IMR-90 (cell line): ENCODE data around the gene FMNL1. TPM values are rescaled to one million over a fixed set of nuclear protein-coding genes. Genes with fewer than 3 reads are reported as not detected.
A peak's percentile ranks its signal among the peaks of the same experiment; 100 is the strongest.

Experiments
- ATAC-seq: fragments of 200-7000 bp; cut with Tn5 transposase; 2 replicates; pipeline ENCODE4 v1.9.1; 2020; ENCODE audit warnings: low read depth, mild to moderate bottlenecking, moderate library complexity
- BruUV-seq: library from RNA; stranded (reverse); fragments of 400-500 nt; replicated peaks from 2 replicates; lab custom pipeline; 2021; lab: Mats Ljungman, UMichigan
- CTCF ChIA-PET: fragments of 300-600 bp; formaldehyde crosslinking; extraction: SDS; loops from one replicate; lab custom pipeline; 2021; ENCODE audit warnings: antibody characterized with exemption; lab: Yijun Ruan, JAX
- POLR2A ChIA-PET: fragments of 300-600 bp; sonication (Branson Sonifier 250); formaldehyde crosslinking; loops from one replicate; lab custom pipeline; 2022; ENCODE audit warnings: antibody characterized with exemption; ENCODE audit not compliant: unreplicated experiment; lab: Charles Lee
- DNase-seq: peaks from one replicate; pipeline ENCODE4 v3.0.0; 2013
- H2AFZ ChIP-seq: replicated peaks from 2 replicates; pipeline ENCODE3; 2013; ENCODE audit warnings: low read length, mild to moderate bottlenecking; ENCODE audit not compliant: poor library complexity
- H2AK5ac ChIP-seq: 2 replicates; pipeline ENCODE4 v1.6.1; 2013; ENCODE audit warnings: low read depth, low read length, inconsistent platforms
- H2AK9ac ChIP-seq: replicated peaks from 2 replicates; pipeline ENCODE3; 2013; ENCODE audit warnings: mild to moderate bottlenecking, low read depth, low read length, moderate library complexity; ENCODE audit not compliant: poor library complexity
- H2BK120ac ChIP-seq: 2 replicates; pipeline ENCODE4 v1.6.1; 2013; ENCODE audit warnings: low read depth, low read length, inconsistent platforms
- H2BK15ac ChIP-seq: 3 replicates; pipeline ENCODE4 v1.6.1; 2013; ENCODE audit warnings: low read depth, low read length, inconsistent platforms
- H2BK20ac ChIP-seq: 2 replicates; pipeline ENCODE4 v1.6.1; 2013; ENCODE audit warnings: low read depth, mild to moderate bottlenecking, inconsistent platforms, low read length, moderate library complexity
- H2BK5ac ChIP-seq: 2 replicates; pipeline ENCODE4 v1.6.1; 2013; ENCODE audit warnings: mild to moderate bottlenecking, low read depth, low read length, inconsistent platforms; ENCODE audit not compliant: poor library complexity, severe bottlenecking
- H3K14ac ChIP-seq: replicated peaks from 2 replicates; pipeline ENCODE4 v1.6.1; 2013; ENCODE audit warnings: low read depth, low read length, inconsistent platforms
- H3K18ac ChIP-seq: 2 replicates; pipeline ENCODE4 v1.6.1; 2013; ENCODE audit warnings: low read depth, low read length, control low read depth
- H3K23ac ChIP-seq: 2 replicates; pipeline ENCODE4 v1.6.1; 2013; ENCODE audit warnings: low read depth, low read length, inconsistent platforms
- H3K27ac ChIP-seq: 2 replicates; pipeline ENCODE4 v1.5.1; 2013; ENCODE audit warnings: mild to moderate bottlenecking, control low read depth, low read length; ENCODE audit not compliant: insufficient read depth
- H3K27me3 ChIP-seq: 2 replicates; pipeline ENCODE4 v1.6.1; 2013; ENCODE audit warnings: low read length; ENCODE audit not compliant: control insufficient read depth, insufficient read depth
- H3K36me3 ChIP-seq: 2 replicates; pipeline ENCODE4 v1.6.1; 2013; ENCODE audit warnings: low read length, mixed read lengths; ENCODE audit not compliant: control insufficient read depth, insufficient read depth
- H3K4ac ChIP-seq: 2 replicates; pipeline ENCODE4 v1.6.1; 2013; ENCODE audit warnings: low read depth, low read length, inconsistent platforms
- H3K4me1 ChIP-seq: 2 replicates; pipeline ENCODE4 v1.6.1; 2013; ENCODE audit warnings: low read length, mixed read lengths; ENCODE audit not compliant: control insufficient read depth, insufficient read depth
- H3K4me2 ChIP-seq: 2 replicates; pipeline ENCODE4 v1.6.1; 2013; ENCODE audit warnings: low read depth, mild to moderate bottlenecking, control low read depth, low read length, moderate library complexity
- H3K4me3 ChIP-seq: 2 replicates; pipeline ENCODE4 v1.5.1; 2013; ENCODE audit warnings: low read depth, mild to moderate bottlenecking, control low read depth, low read length, moderate library complexity; ENCODE audit not compliant: insufficient read depth
- H3K56ac ChIP-seq: 2 replicates; pipeline ENCODE4 v1.6.1; 2013; ENCODE audit warnings: low read length, inconsistent platforms; ENCODE audit not compliant: insufficient read depth; ENCODE audit errors: extremely low read depth
- H3K79me1 ChIP-seq, 2 experiments: 2 replicates each; pipeline ENCODE4 v1.6.1; 2013; ENCODE audit warnings: low read length in 2 of 2, inconsistent platforms in 1 of 2, low read depth in 1 of 2
- H3K9ac ChIP-seq: 2 replicates; pipeline ENCODE4 v1.6.1; 2013; ENCODE audit warnings: low read depth, low read length, control low read depth
- H3K9me1 ChIP-seq: 2 replicates; pipeline ENCODE4 v1.6.1; 2013; ENCODE audit warnings: low read length, inconsistent platforms; ENCODE audit not compliant: insufficient read depth
- H3K9me3 ChIP-seq: 2 replicates; pipeline ENCODE4 v1.6.1; 2013; ENCODE audit warnings: low read length; ENCODE audit not compliant: control insufficient read depth, insufficient read depth
- H4K20me1 ChIP-seq: 2 replicates; pipeline ENCODE4 v1.6.1; 2013; ENCODE audit warnings: low read length, inconsistent platforms; ENCODE audit not compliant: insufficient read depth
- H4K5ac ChIP-seq: 2 replicates; pipeline ENCODE4 v1.6.1; 2013; ENCODE audit warnings: mild to moderate bottlenecking, low read depth, low read length, control low read depth
- H4K8ac ChIP-seq, 2 experiments: 2 replicates each; pipeline ENCODE4 v1.6.1; 2013; ENCODE audit warnings: low read depth in 2 of 2, low read length in 2 of 2, control low read depth in 1 of 2, inconsistent platforms in 1 of 2
- H4K91ac ChIP-seq: 2 replicates; pipeline ENCODE4 v1.6.1; 2013; ENCODE audit warnings: low read depth, low read length, inconsistent platforms; ENCODE audit not compliant: insufficient read depth
- BHLHE40 ChIP-seq: fragments of 150-350 bp; IDR thresholded peaks from 2 replicates; pipeline ENCODE4 v1.6.1; 2016; ENCODE audit warnings: mild to moderate bottlenecking, low read depth, low read length
- CEBPB ChIP-seq: IDR thresholded peaks from 2 replicates; pipeline ENCODE4 v1.6.1; 2012; ENCODE audit warnings: low read depth, low read length, improper control_type of control experiment
- CHD1 ChIP-seq: IDR thresholded peaks from 2 replicates; pipeline ENCODE4 v1.6.1; 2012; ENCODE audit warnings: low read depth, low read length, improper control_type of control experiment
- CTCF ChIP-seq: conservative IDR thresholded peaks from 2 replicates; pipeline ENCODE4 v1.5.1; 2012; ENCODE audit warnings: mild to moderate bottlenecking, low read depth, low read length, improper control_type of control experiment
- ELK1 ChIP-seq: fragments of 150-350 bp; IDR thresholded peaks from 2 replicates; pipeline ENCODE4 v1.6.1; 2016; ENCODE audit warnings: low read depth, mild to moderate bottlenecking, low read length, moderate library complexity, borderline replicate concordance
- FOS ChIP-seq: fragments of 150-350 bp; IDR thresholded peaks from 2 replicates; pipeline ENCODE4 v1.6.1; 2016; ENCODE audit warnings: low read depth, low read length
- MAFK ChIP-seq: IDR thresholded peaks from 2 replicates; pipeline ENCODE4 v1.6.1; 2012; ENCODE audit warnings: low read depth, low read length, improper control_type of control experiment
- MAZ ChIP-seq: IDR thresholded peaks from 2 replicates; pipeline ENCODE4 v1.6.1; 2012; ENCODE audit warnings: low read depth, mild to moderate bottlenecking, low read length, improper control_type of control experiment, moderate library complexity, borderline replicate concordance
- MXI1 ChIP-seq: IDR thresholded peaks from 2 replicates; pipeline ENCODE4 v1.6.1; 2012; ENCODE audit warnings: low read depth, mild to moderate bottlenecking, low read length, moderate library complexity, borderline replicate concordance
- NFE2L2 ChIP-seq: fragments of 150-350 bp; IDR thresholded peaks from 2 replicates; pipeline ENCODE4 v1.6.1; 2016; ENCODE audit warnings: low read depth, mild to moderate bottlenecking, low read length
- POLR2A ChIP-seq: IDR thresholded peaks from 2 replicates; pipeline ENCODE4 v1.6.1; 2012; ENCODE audit warnings: mild to moderate bottlenecking, low read depth, low read length
- RAD21 ChIP-seq: IDR thresholded peaks from 2 replicates; pipeline ENCODE4 v1.6.1; 2012; ENCODE audit warnings: low read length, improper control_type of control experiment
- RCOR1 ChIP-seq: IDR thresholded peaks from 2 replicates; pipeline ENCODE4 v1.6.1; 2012; ENCODE audit warnings: mild to moderate bottlenecking, low read length, improper control_type of control experiment; ENCODE audit not compliant: insufficient replicate concordance
- RFX5 ChIP-seq: IDR thresholded peaks from 2 replicates; pipeline ENCODE4 v1.8.0; 2012; ENCODE audit warnings: low read depth, mild to moderate bottlenecking, low read length, moderate library complexity
- SMC3 ChIP-seq: fragments of 150-350 bp; IDR thresholded peaks from 2 replicates; pipeline ENCODE4 v1.6.1; 2016; ENCODE audit warnings: low read depth, mild to moderate bottlenecking, antibody characterized with exemption, low read length, moderate library complexity
- WGBS, 2 experiments: methylation state at CpG; one replicate each; pipeline versions ENCODE4 v1.1.5 to v1.1.7; 2013; ENCODE audit warnings: missing lambda C conversion rate in 2 of 2; ENCODE audit not compliant: insufficient read length in 1 of 2; ENCODE audit errors: extremely low coverage in 2 of 2; 5-methylcytosine and 5-hydroxymethylcytosine counted together
- dilution Hi-C: fragments of 300-500 bp; cut with HindIII; formaldehyde crosslinking; loops from one replicate; pipeline ENCODE4 v1.14.3; 2018; ENCODE audit warnings: low sequenced_read_pairs; ENCODE audit not compliant: unreplicated experiment
- in situ Hi-C: fragments of 300-500 bp; cut with MboI; formaldehyde crosslinking; loops from 3 replicates; pipeline ENCODE4 v1.14.3; 2019; ENCODE audit warnings: low sequenced_read_pairs, inconsistent platforms, mixed read lengths
- intact Hi-C: fragments of 100-400 bp; cut with micrococcal nuclease; formaldehyde crosslinking; loops from 2 replicates; pipeline ENCODE4 v1.10.0; 2022
- polyA plus RNA-seq, 3 experiments: library from polyadenylated mRNA; depleted of rRNA; stranded (reverse); fragments of >200 nt; gene quantifications; 2 replicates each; pipeline ENCODE4 v1.2.3, GENCODE V29; 2012; ENCODE audit warnings: low replicate concordance in 1 of 3
- total RNA-seq: library from RNA; depleted of rRNA; stranded (reverse); fragments of >200 nt; gene quantifications from 2 replicates; pipeline ENCODE4 v1.2.3, GENCODE V29; 2012
- TF ChIP-seq, protein P1 (sequence below): fragments of 150-350 bp; IDR thresholded peaks from 2 replicates; pipeline ENCODE4 v1.6.1; 2017; ENCODE audit warnings: mild to moderate bottlenecking, antibody characterized with exemption, low read length, low read depth

FMNL1 gene
- total and polyA plus RNA-seq, 2 of the 4 experiments (the other 2 are of a cell fraction) = 0.36 to 2.3 TPM

GRCh38 chr17:45225964-45226530 is 4.4 kb downstream of the FMNL1 start:
- no peak for DNase-seq
- Histone ChIP-seq H4K8ac (0 out of 4 replicates have a peak overlapping the region, but pooled peaks of 1 of the 2 experiments have one; percentile 7), H3K14ac (0 out of 2 replicates have a peak overlapping the region, but pooled peaks have one; percentile 34), H3K9ac (no peak overlapping the region), H2BK20ac (no peak overlapping the region; the same call in 1 of the 2 replicates), H2AK5ac (peak overlapping the region; percentile 62), H3K23ac (no peak overlapping the region), H2BK5ac (no peak overlapping the region), H3K27me3 (peaks cover 8% of the 10 kb centered on the region), H3K36me3 (no peaks in the 10 kb centered on the region), H3K27ac (no peak overlapping the region), H3K4me1 (peaks cover 44% of the 10 kb centered on the region), H3K4me3 (no peak overlapping the region), H3K4ac (peak overlapping the region; percentile 9; the same call in 1 of the 2 replicates), H4K91ac (peak overlapping the region; percentile 55; the same call in 1 of the 2 replicates), H4K5ac (no peak overlapping the region), H2AFZ (peak overlapping the region; percentile 3), H2AK9ac (peak overlapping the region; percentile 88), H3K18ac (no peak overlapping the region), H3K79me1 (peaks cover 0 to 28% of the 10 kb centered on the region in 2 experiments; a peak in 3 of 4 replicates), H3K4me2 (no peak overlapping the region), H3K9me1 (peaks cover 24% of the 10 kb centered on the region), H2BK15ac (0 out of 3 replicates have a peak overlapping the region, but pooled peaks have one; percentile 64), H3K9me3 (no peaks in the 10 kb centered on the region), H2BK120ac (peak overlapping the region; percentile 3; the same call in 1 of the 2 replicates), H3K56ac (no peak overlapping the region), H4K20me1 (no peaks in the 10 kb centered on the region)
- no CpG with 5 or more reads among the region's 11 CpGs for WGBS, 2 experiments
- in situ Hi-C loops = no loop called here
- no peak for TF ChIP-seq BHLHE40
- TF ChIP-seq ELK1 = no peak
- TF ChIP-seq CHD1 = no peak
- no peak for TF ChIP-seq CEBPB
- no peak for TF ChIP-seq MAZ
- TF ChIP-seq, protein P1, sequence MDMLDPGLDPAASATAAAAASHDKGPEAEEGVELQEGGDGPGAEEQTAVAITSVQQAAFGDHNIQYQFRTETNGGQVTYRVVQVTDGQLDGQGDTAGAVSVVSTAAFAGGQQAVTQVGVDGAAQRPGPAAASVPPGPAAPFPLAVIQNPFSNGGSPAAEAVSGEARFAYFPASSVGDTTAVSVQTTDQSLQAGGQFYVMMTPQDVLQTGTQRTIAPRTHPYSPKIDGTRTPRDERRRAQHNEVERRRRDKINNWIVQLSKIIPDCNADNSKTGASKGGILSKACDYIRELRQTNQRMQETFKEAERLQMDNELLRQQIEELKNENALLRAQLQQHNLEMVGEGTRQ = no peak
- no peak for TF ChIP-seq MXI1
- TF ChIP-seq RAD21 = no peak
- no peak for TF ChIP-seq SMC3
- TF ChIP-seq RCOR1 = no peak
- no peak for TF ChIP-seq POLR2A
- no peak for TF ChIP-seq RFX5
- no peak for TF ChIP-seq FOS
- no peak for TF ChIP-seq MAFK
- no peak for TF ChIP-seq NFE2L2
- no peak for TF ChIP-seq CTCF
- dilution Hi-C loops = no loop called here
- ChIA-PET CTCF (no interaction called here), POLR2A (no interaction called here)
- no peak for ATAC-seq
- intact Hi-C loops = no loop called here
- BruUV-seq = no TSS peak
